HG03280 (cell line): Measurements from ENCODE around the gene SMG7.
A peak's percentile ranks its signal among the peaks of the same experiment; 100 is the strongest.
"Not testable (repeated sequence)": the region's sequence is repeated elsewhere in the genome, so short reads cannot be mapped to it uniquely, and the experiment has no call there.

Experiments
- ATAC-seq: cut with Tn5 transposase; IDR thresholded peaks from one replicate; pipeline ENCODE4 v1.9.1; 2021; ENCODE audit warnings: mild to moderate bottlenecking, moderate library complexity; ENCODE audit not compliant: unreplicated experiment

SMG7 gene

GRCh38 chr1:183472488-183473216 is at the start of gene SMG7:
SMG7 (plus strand) TSS chr1:183472499; CDS start chr1:183472621, 122 bp downstream.
- ATAC-seq, result peak; percentile 18

- ATAC-seq, result no peak
Measured at GRCh38 chr1:183423541-183423940, 48.8 kb upstream of the SMG7 start.

- no peak for ATAC-seq
Measured at GRCh38 chr1:183424691-183425090, 47.6 kb upstream of the SMG7 start.

- not testable (repeated sequence) for ATAC-seq
Measured at GRCh38 chr1:183427591-183427990, 44.7 kb upstream of the SMG7 start.

- ATAC-seq, result no peak
Measured at GRCh38 chr1:183431840-183432547, 40.3 kb upstream of the SMG7 start.

GRCh38 chr1:183432548-183432875 is 39.8 kb upstream of the SMG7 start:
- no peak for ATAC-seq

- ATAC-seq, result no peak
Measured at GRCh38 chr1:183433703-183434102, 38.6 kb upstream of the SMG7 start.

- ATAC-seq, result no peak
Measured at GRCh38 chr1:183435497-183435896, 36.8 kb upstream of the SMG7 start.

- no peak for ATAC-seq
Measured at GRCh38 chr1:183438060-183438459, 34.2 kb upstream of the SMG7 start.

GRCh38 chr1:183443011-183443410 is 29.3 kb upstream of the SMG7 start:
- no peak for ATAC-seq

- ATAC-seq, result no peak
Measured at GRCh38 chr1:183443466-183443865, 28.8 kb upstream of the SMG7 start.

GRCh38 chr1:183444243-183444642 is 28.1 kb upstream of the SMG7 start:
- ATAC-seq, result no peak

GRCh38 chr1:183449223-183449770 is 23.0 kb upstream of the SMG7 start:
- ATAC-seq, result no peak

- no peak for ATAC-seq
Measured at GRCh38 chr1:183450093-183450492, 22.2 kb upstream of the SMG7 start.

- ATAC-seq, result no peak
Measured at GRCh38 chr1:183454377-183454776, 17.9 kb upstream of the SMG7 start.

- no peak for ATAC-seq
Measured at GRCh38 chr1:183456826-183457225, 15.5 kb upstream of the SMG7 start.

GRCh38 chr1:183457449-183457848 is 14.8 kb upstream of the SMG7 start:
- ATAC-seq, result no peak

- ATAC-seq, result no peak
Measured at GRCh38 chr1:183460596-183460995, 11.7 kb upstream of the SMG7 start.

GRCh38 chr1:183461350-183461749 is 10.9 kb upstream of the SMG7 start:
- no peak for ATAC-seq

- ATAC-seq, result no peak
Measured at GRCh38 chr1:183463566-183463965, 8.7 kb upstream of the SMG7 start.

- no peak for ATAC-seq
Measured at GRCh38 chr1:183466781-183467180, 5.5 kb upstream of the SMG7 start.

- ATAC-seq, result no peak
Measured at GRCh38 chr1:183467687-183468086, 4.6 kb upstream of the SMG7 start.
